Spleen (tissue), 11 donors: ENCODE data around the gene DEPDC5. TPM values are rescaled to one million over a fixed set of nuclear protein-coding genes. Genes with fewer than 3 reads are reported as not detected.
A peak's percentile ranks its signal among the peaks of the same experiment; 100 is the strongest.

Experiments
- DNase-seq: peaks from one replicate; pipeline ENCODE4 v3.0.0-alpha.2; 2020
- H3K27ac ChIP-seq, 8 donors: fragments of 200-600 bp; sonication (generic) in 7 of 8; 1 replicate in 4 of 8; 2 replicates in 4 of 8; pipeline versions ENCODE4 v1.5.0 to v1.8.0; 2016 to 2021; ENCODE audit warnings: inconsistent platforms in 4 of 8, mild to moderate bottlenecking in 4 of 8, moderate library complexity in 1 of 8
- H3K27me3 ChIP-seq, 7 donors: fragments of 200-600 bp; sonication (generic) in 6 of 7; replicated peaks in 1 of 7; 1 replicate in 4 of 7; 2 replicates in 3 of 7; pipeline versions ENCODE4 v1.5.0 to v1.8.0; 2016 to 2021; ENCODE audit warnings: inconsistent platforms in 3 of 7, mild to moderate bottlenecking in 1 of 7
- H3K36me3 ChIP-seq, 6 donors: fragments of 200-600 bp; sonication (generic) in 5 of 6; 1 replicate in 4 of 6; 2 replicates in 2 of 6; pipeline versions ENCODE4 v1.5.0 to v1.8.0; 2016 to 2021; ENCODE audit warnings: inconsistent platforms in 2 of 6
- H3K4me1 ChIP-seq, 6 donors: fragments of 200-600 bp; sonication (generic) in 5 of 6; 1 replicate in 3 of 6; 2 replicates in 3 of 6; pipeline versions ENCODE4 v1.5.0 to v1.8.0; 2016 to 2021; ENCODE audit warnings: inconsistent platforms in 3 of 6
- H3K4me3 ChIP-seq, 8 donors: fragments of 200-600 bp; sonication (generic) in 7 of 8; 1 replicate in 4 of 8; 2 replicates in 4 of 8; pipeline versions ENCODE4 v1.5.0 to v1.8.0; 2016 to 2021; ENCODE audit warnings: inconsistent platforms in 4 of 8, mild to moderate bottlenecking in 4 of 8, moderate library complexity in 2 of 8
- H3K9me3 ChIP-seq, 8 donors: fragments of 200-600 bp; sonication (generic) in 7 of 8; 1 replicate in 4 of 8; 2 replicates in 4 of 8; pipeline versions ENCODE4 v1.5.0 to v1.8.0; 2016 to 2021; ENCODE audit warnings: inconsistent platforms in 4 of 8
- POLR2A ChIP-seq, 3 donors: fragments of 450-650 bp; IDR thresholded peaks; one replicate each; pipeline ENCODE4 v1.5.1; 2017; ENCODE audit warnings: antibody characterized with exemption in 3 of 3, mild to moderate bottlenecking in 1 of 3
- POLR2AphosphoS5 ChIP-seq, 3 donors: sonication (generic); formaldehyde crosslinking; IDR thresholded peaks; one replicate each; pipeline ENCODE4 v1.5.1; 2017; ENCODE audit warnings: antibody characterized with exemption in 3 of 3
- WGBS, 5 donors: extraction: QIAGEN DNeasy Blood & Tissue Kit in 3 of 5; methylation state at CpG; one replicate each; pipeline versions ENCODE4 v1.1.5 to v1.1.7; 2013 to 2018; 5-methylcytosine and 5-hydroxymethylcytosine counted together
- intact Hi-C: fragments of 100-400 bp; cut with DNase I; formaldehyde crosslinking; loops from one replicate; pipeline ENCODE4 v1.15.0; 2023; ENCODE audit warnings: low total_unique reads
- polyA plus RNA-seq, 3 donors: library from polyadenylated mRNA; stranded (reverse); fragments of 200-250 nt; gene quantifications; one replicate each; pipeline ENCODE4 v1.2.1, GENCODE V29; 2013
- total RNA-seq, 7 donors: library from RNA; depleted of rRNA in 3 of 7; stranded (reverse); fragments of >200 nt in 3 of 7; fragmentation: NEBNext Ultra II Directional in 4 of 7; extraction: Animal tissue kit (Norgen Biotek cat#: 25700) in 4 of 7; gene quantifications; one replicate each; pipeline versions ENCODE4 v1.1.0 to v1.2.1, GENCODE V29; 2016 to 2021
- TF ChIP-seq, protein P1 (sequence below), 11 experiments: fragments of 200-600 bp in 7 of 11; fragments of 450-650 bp in 4 of 11; sonication (generic) in 4 of 11; IDR thresholded peaks in 8 of 11; conservative IDR thresholded peaks in 3 of 11; 1 replicate in 7 of 11; 2 replicates in 4 of 11; pipeline versions ENCODE4 v1.4.0 to v1.8.0; 2016 to 2021; ENCODE audit warnings: antibody characterized with exemption in 11 of 11, inconsistent platforms in 4 of 11, mild to moderate bottlenecking in 1 of 11
- donor health status: healthy with polysubstance abuse.
- donor health status: DM: no; HTN: no; CAD: no; lungs with moderate emphysema.
- donor health status: DM: no; HTN: no; CAD: no.
- donor health status: Bipolar disorder and iron deficiency.
- donor health status: healthy.
- donor health status: DM: no; HTN: no; CAD: no.
- donor health status: DM: yes; HTN: yes; CAD: no.

The DEPDC5 gene
- total and polyA plus RNA-seq, 10 donors = 9.6 to 64.6 (median 44.3) TPM

DNA sequence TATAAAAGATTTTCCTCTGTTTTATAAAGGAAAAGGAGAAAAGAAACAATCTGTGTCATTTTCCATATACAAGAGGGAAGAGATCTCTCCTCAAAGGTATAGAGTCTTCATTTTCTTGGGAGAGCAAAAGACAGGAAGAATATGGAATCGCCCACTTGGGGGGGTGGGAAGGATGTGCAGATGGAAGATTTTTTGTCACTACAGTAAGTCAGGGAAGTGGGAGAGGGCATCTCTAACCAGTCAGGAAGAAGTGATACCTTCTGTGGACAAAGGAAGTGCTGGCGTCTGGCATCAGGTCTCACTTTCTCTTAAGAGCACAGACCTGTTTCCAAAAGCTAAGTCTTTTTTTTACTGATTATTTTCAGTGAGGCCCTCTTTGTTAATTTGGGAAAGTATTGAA, 5.3 kb upstream of the DEPDC5 start:
- Histone ChIP-seq H3K4me1 (peaks cover 36 to 94% (median 65%) of the 10 kb centered on the region in 6 donors), H3K9me3 (no peaks in the 10 kb centered on the region), H3K4me3 (peak overlapping the region in 7 of 8 donors; percentile 80 to 98 (median 95)), H3K27ac (peak overlapping the region in 5 of 8 donors; percentile 22 to 98 (median 92)), H3K27me3 (no peaks in the 10 kb centered on the region), H3K36me3 (peaks cover 0 to 24% (median 0%) of the 10 kb centered on the region in 6 donors)
- TF ChIP-seq, protein P1, sequence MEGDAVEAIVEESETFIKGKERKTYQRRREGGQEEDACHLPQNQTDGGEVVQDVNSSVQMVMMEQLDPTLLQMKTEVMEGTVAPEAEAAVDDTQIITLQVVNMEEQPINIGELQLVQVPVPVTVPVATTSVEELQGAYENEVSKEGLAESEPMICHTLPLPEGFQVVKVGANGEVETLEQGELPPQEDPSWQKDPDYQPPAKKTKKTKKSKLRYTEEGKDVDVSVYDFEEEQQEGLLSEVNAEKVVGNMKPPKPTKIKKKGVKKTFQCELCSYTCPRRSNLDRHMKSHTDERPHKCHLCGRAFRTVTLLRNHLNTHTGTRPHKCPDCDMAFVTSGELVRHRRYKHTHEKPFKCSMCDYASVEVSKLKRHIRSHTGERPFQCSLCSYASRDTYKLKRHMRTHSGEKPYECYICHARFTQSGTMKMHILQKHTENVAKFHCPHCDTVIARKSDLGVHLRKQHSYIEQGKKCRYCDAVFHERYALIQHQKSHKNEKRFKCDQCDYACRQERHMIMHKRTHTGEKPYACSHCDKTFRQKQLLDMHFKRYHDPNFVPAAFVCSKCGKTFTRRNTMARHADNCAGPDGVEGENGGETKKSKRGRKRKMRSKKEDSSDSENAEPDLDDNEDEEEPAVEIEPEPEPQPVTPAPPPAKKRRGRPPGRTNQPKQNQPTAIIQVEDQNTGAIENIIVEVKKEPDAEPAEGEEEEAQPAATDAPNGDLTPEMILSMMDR (IDR thresholded peaks at IDR 0.05 in 8 of 11, conservative IDR thresholded peaks at IDR 0.05 in 3 of 11) = no peak
- TF ChIP-seq POLR2AphosphoS5 (IDR thresholded peaks at IDR 0.05) (no peak), POLR2A (IDR thresholded peaks at IDR 0.05) (no peak)
- 13 to 26% (median 20%) methylated on average over 2 of the region's 2 CpGs for WGBS, 5 donors
- intact Hi-C loops = loop anchor here (10.0 kb wide), 1 partner anchor 84 kb away; the partner anchor contains the start of gene PISD
- no peak for DNase-seq

DNA sequence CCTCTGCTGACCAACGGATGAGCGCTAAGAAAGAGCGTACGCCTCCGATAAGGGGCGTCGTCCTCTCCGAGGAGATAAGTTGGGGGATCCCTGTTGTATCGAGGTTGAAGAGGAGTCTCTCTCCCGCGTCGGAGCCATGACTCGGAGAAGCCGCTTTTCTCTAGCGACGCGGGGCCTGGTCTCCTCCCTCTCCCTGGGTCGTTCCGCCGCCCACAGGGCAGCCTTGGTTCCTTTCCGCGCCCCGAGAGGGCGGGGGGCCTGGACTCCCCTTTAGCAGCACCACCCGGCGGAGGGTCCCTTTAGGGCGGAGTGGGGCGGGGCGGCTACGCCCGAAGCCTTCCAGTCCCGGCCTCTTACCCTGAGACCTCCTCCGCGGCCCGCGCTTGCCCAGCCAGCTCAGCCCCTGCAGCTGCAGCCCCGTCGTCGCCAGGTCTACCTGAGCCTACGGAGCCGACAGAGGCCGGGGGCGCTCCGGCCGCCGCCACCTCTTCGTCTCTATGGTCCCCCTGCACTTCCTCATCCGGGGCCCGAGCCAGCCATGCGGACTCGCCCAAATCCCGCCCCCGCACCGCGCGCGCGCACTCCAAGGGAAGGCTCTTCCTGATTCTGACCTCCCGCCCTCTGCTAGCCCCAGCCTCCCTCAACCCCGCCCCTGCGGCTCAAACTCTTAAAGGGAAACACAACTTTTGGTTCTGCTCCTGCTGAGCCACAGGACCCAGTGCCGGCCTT, 4.0 kb upstream of the DEPDC5 start, which contains the start of gene PRR14L:
PRR14L (minus strand) TSS at position 497 of the 729 bp plus-strand sequence. CDS start 11,272 bp downstream, outside the sequence.
- Histone ChIP-seq H3K36me3 (peaks cover 0 to 23% (median 0%) of the 10 kb centered on the region in 6 donors), H3K27me3 (no peaks in the 10 kb centered on the region), H3K9me3 (no peaks in the 10 kb centered on the region), H3K4me1 (peaks cover 39 to 93% (median 68%) of the 10 kb centered on the region in 6 donors), H3K27ac (peak within 1 kb of the TSS; percentile 90 to 98 (median 92)), H3K4me3 (peak within 1 kb of the TSS; percentile 80 to 99 (median 96))
- WGBS, 5 donors = 0 to 1% (median 0%) methylated on average over 45 to 62 of the region's 62 CpGs
- intact Hi-C loops = loop anchor here (10.0 kb wide), 1 partner anchor 85 kb away; the partner anchor contains the start of gene PISD
- peak in 2 of 3 donors; percentile 23 to 72 for TF ChIP-seq POLR2A (IDR thresholded peaks at IDR 0.05)
- TF ChIP-seq POLR2AphosphoS5 (IDR thresholded peaks at IDR 0.05) = peak; percentile 91 to 97 (median 95)
- TF ChIP-seq, protein P1 (IDR thresholded peaks at IDR 0.05 in 8 of 11, conservative IDR thresholded peaks at IDR 0.05 in 3 of 11) = peak in 4 of 11 experiments; percentile 7 to 43 (median 16)
- DNase-seq = peak; percentile 100

DNA sequence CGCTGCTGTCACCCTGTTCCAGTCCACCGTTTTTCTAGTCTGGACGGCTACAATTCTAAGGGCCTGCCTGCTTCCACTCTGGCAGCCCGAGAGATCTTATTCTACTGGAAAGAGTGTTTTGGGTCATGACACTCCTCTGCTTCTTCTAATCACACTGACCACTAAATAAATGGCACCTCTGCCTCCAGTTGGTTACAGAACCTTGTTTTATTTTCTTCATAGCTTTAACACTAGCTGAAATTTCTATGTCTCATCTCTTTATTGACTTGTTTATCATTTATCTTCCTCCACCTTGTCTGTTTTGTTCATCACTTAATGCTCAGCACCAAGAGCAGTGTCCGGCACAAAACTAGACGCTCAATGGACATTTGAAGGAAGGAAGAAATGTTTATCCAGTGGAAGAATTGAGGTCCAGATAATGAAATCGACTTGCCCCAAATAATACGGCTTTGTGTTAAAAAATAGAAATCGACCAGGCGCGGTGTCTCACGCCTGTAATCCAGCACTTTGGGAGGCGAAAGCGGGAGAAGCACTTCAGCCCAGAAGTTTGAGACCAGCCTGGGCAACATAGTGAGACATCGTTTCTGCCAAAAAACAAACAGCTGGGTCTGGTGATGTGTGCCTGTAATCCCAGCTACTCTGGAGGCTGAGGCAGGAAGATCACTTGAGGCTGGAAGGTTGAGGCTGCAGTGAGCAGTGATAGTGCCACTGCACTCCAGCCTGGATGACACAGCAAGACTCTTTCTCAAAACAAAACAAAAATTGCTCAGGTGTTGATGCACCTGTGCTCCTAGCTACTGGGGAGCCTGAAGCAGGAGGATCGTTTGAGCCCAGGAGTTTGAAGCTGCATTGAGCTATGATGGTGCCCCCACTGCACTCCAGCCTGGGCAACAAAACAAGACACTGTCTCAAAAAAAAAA, 3.2 kb upstream of the DEPDC5 start:
- H3K27ac ChIP-seq = peak overlapping the region; percentile 90 to 98 (median 92)
- WGBS, 5 donors = 66 to 68% (median 67%) methylated on average over 16 of the region's 16 CpGs
- H3K9me3 ChIP-seq = no peaks in the 10 kb centered on the region
- H3K4me1 ChIP-seq = peaks cover 42 to 93% (median 76%) of the 10 kb centered on the region in 6 donors
- H3K27me3 ChIP-seq = no peaks in the 10 kb centered on the region
- no peak for DNase-seq
- peak overlapping the region in 7 of 8 donors; percentile 80 to 98 (median 95) for H3K4me3 ChIP-seq
- peaks cover 0 to 23% (median 0%) of the 10 kb centered on the region in 6 donors for H3K36me3 ChIP-seq
- intact Hi-C loops = no loop called here
- TF ChIP-seq, protein P1 (IDR thresholded peaks at IDR 0.05 in 8 of 11, conservative IDR thresholded peaks at IDR 0.05 in 3 of 11) = no peak
- TF ChIP-seq POLR2AphosphoS5 (IDR thresholded peaks at IDR 0.05) = no peak
